Measurements from ENCODE around the gene RHBDL3.
"Not testable (repeated sequence)": the region's sequence is repeated elsewhere in the genome, so short reads cannot be mapped to it uniquely, and the experiment has no call there.

The RHBDL3 gene, protein sequence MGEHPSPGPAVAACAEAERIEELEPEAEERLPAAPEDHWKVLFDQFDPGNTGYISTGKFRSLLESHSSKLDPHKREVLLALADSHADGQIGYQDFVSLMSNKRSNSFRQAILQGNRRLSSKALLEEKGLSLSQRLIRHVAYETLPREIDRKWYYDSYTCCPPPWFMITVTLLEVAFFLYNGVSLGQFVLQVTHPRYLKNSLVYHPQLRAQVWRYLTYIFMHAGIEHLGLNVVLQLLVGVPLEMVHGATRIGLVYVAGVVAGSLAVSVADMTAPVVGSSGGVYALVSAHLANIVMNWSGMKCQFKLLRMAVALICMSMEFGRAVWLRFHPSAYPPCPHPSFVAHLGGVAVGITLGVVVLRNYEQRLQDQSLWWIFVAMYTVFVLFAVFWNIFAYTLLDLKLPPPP

DNA sequence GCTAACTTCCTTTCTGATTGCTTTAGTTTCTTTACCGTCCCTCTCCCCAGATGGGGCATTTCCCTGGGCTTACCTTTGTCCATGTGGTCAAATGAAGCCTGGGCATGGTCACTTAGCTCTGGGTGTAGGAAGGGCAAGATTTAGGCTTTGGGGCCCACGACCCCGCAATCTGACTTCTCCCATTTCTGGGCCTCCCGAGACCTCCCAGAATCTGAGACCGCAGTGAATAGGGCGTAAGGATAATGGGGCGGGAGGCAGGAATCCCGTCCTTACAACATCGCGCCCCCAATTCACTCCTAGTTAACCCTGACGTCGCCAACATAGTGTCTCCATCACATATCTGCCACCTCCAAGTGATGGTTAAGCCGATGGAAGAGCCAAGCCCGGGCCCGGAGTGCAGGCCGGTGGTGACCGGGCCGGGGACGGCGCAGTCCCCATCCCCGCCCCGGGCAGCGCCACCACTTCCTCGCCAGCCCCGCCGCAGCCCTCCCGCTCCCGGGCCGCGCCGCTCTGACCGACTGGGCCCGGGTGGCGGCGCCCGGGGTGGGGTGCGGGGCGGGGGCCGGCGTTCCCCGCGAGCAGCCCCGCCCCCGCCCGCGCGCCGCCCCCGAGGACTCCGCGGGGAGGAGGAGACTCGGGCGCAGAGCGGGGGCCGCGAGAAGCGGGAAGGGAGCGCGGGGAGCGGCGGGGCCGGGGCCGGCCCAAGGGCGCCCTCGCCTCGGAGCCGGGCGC, at the start of gene RHBDL3:
Gene RHBDL3 (plus strand): TSS at position 641 of the 732 bp plus-strand sequence. CDS start 358 bp downstream, outside the sequence.
- no peak for DNase-seq

DNA sequence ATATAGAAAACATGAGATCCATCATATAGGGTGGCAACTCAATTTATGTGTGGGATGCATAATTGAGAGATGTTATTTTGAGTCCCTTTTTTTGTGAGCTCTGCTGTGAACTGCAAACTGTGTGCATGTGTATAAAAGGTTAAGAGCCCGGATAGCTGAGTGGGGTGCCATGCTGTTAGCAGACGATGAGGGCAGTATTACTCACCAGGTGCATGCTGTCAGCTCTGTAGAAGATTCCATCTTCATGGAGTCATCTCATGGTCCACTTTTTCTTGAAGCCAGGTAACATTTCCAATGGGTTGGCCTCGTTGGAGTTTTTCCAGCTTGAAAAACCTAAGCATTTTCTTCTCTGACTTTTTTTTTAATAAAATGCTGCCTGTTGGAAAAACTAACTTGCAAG, 43.0 kb upstream of the RHBDL3 start:
- no peak for DNase-seq

DNA sequence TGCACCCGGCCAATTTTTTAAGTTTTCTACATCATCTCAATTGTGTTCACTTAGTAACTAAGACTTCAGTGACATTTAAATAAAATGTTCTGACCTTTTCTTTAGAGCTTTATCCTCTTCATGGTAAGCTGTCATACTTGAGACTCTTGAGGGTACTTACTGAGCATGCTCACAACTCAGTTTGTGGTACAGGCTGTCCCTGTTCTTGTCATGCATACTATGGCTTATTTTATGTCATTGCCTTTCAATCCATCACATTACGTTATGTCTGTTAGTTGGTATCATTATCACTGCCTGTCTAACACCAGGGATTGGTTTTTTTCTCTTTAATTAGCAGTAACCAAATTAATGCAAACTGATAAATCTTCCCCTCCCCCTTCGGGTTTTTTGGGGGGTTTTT, 41.9 kb upstream of the RHBDL3 start:
- no peak for DNase-seq

DNA sequence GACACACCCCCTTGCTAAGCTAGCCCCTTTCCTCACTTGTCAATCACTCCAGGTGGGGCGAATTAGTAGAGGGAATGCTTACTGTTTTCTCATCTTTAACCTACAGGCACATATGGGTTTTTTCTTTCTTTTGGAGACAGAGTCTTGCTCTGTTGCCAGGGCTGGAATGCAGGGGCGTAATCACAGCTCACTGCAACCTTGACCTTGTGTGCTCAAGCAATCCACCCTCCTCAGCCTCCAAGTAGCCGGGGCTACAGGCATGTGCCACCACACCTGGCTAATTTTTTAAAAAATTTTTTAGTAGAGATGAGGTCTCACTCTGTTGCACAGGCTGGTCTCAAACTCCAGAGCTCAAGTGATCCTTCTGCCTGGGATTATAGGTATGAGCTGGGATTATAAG, 38.7 kb upstream of the RHBDL3 start:
- no peak for DNase-seq

DNA sequence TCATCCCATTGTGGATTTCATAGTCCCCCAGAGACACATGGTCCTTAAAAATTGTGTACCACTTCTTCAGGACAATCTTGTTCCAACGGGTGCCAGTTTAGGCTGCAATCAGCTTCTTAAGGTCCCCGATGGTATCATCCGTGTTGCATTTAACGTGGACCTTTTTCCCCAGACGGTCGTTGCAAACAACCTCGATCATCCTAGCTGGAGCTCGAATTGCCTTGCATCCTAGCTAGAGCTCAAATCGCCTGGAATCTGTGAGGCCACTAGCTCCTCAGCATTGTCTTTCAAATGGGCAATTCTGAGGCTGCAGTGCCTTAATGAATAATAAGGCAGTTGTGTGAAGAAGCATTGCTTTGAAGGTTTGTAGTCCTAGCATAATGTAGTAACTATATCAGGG, 37.7 kb upstream of the RHBDL3 start:
- no peak for DNase-seq

DNA sequence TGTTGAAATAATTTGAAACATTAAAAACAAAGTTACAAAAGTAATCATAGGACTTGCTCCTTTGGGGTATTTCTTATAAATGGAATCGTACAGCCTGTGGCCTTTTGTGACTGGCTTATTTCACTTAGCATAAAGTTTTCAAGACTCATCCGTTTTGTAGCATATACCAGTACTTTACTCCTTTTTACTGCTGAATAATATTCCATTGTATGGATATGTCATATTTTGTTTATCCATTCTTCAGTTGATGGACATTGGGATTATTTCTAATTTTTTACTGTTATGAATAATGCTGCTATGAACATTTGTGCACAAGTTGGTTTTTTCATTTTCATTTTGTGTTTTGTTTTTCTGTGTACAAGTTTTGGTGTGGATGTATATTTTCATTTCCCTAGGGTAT, 30.0 kb upstream of the RHBDL3 start:
- no peak for DNase-seq

DNA sequence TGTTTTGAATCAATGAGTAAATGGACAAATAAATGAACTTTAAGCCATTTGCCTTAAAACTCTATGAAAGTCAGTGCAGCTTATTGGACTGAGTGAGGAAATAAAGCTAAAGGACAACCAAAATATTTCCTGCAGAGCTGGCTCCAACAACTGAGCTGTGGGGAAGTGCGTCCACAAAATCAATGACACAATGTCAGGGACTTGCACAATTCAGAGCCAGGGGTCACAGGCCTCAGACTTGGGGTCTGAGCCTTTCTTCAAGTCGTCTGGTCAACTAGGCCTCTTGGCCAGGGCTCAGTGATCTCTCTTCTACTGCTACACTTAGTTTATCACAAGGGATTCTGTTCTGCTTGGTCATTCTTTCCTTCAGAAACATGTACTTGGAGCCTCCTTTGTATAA, 26.2 kb upstream of the RHBDL3 start:
- no peak for DNase-seq

DNA sequence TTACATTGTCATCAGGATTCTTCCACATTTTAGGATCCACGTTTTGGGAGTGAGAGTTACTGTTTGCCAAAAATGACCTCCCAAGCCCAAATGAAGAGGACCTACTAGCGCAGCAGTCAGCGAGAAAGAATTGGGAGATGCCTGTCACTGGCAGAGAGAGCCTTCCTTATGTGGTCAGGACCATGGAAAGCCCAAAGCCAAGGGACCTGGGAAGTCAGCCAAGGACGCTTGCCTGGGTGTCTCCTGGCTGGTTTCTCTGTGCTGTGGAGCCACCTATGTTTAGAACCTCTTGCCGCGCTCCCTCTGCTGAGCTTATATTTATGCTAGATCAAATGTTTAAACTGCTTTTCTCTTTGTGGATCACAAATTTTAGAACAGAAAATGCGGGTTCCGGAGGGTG, 24.9 kb upstream of the RHBDL3 start:
- no peak for DNase-seq

DNA sequence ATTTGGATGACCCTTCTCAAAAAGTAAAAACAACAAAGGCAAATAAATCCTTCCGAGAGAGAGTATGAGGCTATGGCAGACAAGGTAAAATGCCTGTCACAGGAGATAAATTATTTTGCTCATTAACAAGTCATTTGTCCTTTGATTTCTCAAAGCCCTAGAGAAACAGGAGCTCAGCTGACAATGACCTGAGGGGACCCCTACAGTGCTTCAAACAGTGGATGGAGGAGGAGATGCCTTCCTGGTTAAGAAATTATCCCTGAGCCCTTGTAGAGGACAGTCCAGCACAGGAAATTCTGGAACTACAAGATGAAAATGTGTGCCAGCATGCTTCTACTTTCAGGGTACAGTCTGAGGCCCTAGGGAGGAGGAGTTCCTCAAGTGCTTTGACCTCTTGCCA, 24.0 kb upstream of the RHBDL3 start:
- no peak for DNase-seq

DNA sequence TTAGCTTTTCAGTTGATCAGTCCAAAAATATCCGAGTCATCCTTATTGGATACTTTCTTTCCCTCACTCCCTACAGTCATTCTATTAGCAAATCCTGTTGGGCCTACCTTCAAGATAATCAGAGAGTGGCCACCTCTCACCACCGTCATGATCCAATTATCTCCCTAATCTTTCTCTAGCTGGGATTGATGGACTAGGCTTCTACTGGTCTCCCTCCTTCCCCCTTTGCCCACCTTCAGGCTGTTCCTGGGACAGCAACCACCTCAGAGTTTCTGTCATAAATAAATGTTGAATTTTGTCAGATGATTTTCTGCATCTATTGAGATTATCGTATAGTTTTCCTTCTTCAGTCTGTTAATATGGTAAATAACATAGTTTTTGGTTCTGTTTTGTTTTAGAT, 16.2 kb upstream of the RHBDL3 start:
- no peak for DNase-seq

DNA sequence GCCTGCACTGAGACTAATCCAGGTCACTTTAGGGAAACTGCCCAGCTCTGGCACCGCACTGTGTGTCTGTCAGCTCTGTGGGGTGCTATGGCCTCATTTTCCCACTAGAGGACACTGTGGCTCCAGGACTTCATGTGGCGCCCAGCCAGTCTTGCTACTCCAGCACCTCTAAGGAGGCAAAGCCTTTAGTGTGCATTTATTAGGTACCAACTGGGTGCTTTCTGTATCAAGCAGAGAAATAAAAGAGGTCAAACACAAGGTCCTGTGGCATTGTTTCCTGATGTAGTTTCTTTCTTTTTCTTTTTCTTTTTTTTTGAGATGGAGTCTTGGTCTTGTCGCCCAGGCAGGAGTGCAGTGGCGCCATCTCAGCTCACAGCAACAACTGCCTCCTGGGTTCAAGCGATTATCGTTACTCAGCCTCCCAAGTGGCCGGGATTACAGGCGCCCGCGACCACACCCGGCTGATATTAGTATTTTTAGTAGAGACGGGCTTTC, 12.5 kb upstream of the RHBDL3 start:
- DNase-seq = peak; percentile 81

DNA sequence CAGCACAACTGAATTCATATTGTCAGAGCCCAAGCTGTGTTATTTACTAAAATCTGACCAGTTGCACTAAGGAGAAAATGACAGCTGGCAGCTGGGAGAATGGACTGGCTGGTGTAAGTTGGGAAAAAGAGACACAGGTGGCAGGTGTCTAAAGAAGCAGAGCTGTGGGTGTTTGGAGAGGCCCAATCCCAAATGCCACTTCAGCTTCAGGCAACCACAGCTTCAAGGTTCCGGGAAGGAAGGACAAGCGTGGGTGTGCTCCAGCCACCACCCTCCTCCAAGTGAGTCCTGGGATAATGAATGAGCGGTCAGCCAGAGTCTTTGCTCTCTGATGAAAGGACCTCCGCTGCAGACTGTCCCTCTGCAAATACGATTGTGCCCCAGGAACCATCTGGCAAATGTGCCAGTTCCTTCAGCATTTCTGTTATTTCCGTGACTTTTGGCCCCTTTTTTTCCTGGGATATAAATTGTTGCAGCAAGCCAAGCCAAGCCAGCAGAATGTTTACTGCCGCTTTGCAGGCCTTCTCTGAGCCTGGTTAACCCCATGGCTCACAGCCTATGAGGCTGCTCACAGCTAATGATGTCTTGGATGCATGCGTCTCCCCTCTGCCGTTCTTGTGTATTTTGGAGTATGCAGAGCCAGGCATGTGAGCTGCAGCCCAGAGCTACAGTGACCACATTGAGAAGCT, 9.5 kb upstream of the RHBDL3 start:
- DNase-seq = no peak

DNA sequence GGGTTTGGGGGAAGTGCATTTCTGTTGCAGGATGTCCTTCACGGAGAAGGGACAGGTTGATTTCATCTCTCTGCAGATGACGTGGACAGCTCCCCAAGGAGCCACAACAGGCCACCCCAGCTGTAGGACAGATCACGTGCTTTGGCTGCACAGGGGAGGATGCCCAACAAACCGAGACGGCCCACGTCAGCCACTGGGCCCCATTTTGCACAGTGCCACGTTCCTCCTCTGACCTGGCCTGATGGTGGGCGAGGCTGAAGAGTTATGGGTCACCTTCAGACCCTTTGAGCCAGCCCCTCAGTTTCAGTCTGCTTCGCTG, 9.0 kb upstream of the RHBDL3 start:
- DNase-seq = no peak

DNA sequence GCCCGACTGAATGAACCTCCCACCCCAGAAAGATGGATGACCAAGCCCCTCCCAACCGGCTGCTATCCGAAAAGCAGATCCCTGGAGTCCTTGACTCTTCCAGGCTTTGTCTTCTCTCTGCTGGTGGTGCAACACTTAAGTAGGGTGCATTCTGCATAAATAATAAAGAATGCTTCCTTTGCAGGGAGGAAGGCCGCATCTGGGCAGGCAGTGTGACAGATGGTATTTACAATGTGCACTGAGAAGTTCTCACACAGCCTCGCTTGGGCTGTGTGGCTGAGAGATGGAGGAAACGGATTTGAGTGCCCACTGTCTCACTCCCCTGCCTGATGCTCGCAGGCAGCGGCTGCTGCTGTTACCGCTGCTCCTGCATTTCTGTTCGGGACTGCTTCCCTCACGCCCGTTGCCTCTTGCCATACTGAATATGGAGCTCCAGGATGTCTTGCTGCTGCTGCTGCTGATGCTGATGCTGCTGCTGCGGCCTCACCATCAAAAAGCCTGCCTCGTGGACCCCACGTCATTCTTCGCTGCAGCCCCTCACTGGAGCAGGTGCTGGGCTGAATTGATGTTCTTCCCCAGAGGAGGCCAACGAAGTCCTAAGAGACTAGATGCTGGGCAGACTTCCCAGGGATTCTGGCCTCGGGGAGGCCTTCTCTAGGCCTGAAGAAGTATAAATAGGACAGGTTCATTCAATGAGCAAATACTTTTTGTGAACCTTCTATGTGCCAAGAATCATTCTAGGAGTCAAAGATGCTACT, 7.1 kb upstream of the RHBDL3 start:
- DNase-seq = no peak

DNA sequence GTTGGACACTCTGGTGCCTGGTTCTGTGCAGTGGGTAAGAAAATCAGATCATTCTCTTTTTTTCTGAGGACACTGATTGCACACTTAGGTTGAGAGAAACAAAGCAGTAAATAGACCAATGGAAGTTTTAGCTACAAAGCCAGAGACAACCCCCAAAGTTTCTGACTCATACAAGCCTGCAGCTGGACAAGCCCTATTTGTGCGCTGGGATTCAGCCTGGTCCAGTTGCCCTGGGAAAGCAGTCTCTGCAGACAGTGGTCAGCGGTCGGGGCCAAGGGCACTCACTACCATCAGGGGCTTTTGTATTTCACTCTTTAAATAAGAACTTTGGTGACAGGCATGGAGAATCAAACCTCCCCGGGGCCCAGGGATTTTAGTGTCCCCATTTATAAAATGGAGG, 6.0 kb upstream of the RHBDL3 start:
- no peak for DNase-seq

DNA sequence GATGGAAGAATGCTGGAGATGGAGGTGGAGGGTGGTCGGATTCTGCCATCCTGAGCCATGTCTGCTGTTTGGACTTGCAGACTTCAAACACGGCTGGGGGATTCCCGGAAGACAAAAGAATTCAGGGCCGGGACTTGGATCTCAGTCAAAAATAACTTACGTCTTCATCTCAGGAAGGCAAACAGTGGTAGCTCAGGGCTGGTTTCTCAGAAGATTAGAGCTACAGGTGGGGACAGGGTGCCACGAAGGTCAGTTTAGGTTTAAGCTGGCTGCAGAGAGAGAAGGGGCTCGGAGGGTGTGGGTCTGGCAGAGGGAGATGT, 4.3 kb upstream of the RHBDL3 start:
- no peak for DNase-seq

DNA sequence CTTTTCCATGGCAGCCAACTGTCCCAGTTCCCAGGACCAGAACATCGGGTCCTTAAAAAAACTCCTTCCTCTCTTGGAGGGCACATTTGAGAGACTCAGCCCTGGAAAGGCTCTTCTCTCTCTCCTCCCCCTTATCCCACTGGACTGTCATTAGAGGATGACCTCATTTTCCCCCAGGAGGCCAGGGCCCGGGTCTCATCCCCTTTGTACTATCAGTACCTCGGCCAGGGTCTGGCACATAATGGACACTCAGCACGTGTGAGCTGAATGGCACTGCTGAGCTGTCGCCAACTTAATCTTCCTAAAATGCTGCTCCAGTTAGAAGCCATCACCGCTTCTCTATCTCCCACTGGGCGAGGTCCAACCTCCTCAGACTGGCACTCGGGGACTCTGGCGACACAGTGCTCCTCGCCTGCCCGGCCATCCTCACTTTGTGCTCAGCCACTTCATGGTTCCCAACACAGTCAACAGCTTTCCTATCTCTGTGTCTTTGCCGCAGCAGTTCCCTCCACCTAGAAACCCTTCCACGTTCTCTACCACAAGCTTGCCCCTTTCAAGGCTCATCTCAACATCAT, 3.6 kb upstream of the RHBDL3 start:
- DNase-seq = no peak

DNA sequence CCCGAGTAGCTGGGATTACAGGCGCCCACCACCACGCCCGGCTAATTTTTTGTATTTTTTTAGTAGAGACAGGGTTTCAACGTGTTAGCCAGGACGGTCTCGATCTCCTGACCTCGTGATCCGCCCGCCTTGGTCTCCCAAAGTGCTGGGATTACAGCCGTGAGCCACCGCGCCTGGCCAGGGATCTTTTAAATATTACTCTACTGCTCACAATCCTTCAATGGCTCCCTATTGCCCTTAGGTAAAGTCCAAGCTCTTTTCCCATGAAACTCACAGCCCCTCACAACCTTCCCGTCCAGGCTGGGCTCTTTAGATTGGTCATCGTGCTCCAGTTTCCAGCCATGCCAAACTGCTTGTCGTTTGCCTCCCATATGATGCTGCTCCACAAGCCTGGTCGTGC, 2.1 kb upstream of the RHBDL3 start:
- not testable (repeated sequence) for DNase-seq

DNA sequence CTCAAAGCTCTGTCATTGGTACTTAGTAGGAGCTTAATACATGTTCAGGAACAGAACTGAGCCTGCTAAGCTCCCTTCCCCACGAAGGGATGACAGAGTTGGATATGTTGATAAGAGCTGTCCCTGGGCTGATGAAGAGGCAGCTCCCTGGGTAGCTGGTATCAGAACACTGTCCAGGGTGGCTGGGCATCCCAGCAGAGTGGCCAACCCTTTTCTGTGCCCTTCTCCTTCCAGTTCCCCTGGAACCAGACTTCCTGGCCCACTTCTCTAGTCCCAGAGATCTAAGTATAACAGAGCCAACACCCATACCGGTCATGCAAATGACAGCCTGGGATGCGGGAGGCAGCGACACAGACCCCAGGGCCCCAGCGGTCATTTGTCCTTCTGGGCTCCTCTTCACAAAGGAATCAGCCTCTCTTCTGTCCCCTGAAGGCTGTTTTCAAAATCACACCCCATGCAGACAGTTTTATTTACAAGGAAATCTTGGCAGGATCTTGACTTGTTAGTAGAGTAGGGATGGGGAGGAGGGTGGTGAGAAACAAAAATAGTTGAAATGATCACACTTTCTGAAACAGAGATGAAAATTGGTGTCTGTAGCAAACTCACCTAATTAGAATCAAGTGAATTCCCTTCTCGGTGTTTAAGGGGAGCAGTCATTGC, 1.4 kb upstream of the RHBDL3 start:
- no peak for DNase-seq

DNA sequence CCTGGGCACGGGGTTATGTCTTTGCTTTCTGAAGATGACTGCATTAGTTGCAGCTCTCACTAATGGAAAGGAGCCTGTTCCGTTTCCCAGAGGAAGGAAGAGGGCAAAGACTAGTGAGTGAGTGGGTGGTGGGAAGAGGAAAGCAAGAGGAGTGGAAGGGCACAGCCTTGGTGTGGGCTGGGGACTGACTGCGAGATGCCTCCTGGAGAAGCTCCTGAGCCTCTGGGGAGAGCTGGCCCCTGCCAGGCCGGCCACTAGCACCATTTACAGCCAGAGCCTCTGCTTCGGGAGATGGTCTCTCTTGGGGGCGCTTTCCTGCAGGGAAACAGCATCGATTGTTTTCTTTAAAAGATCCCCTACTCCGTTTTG, 825 bp upstream of the RHBDL3 start:
- no peak for DNase-seq

DNA sequence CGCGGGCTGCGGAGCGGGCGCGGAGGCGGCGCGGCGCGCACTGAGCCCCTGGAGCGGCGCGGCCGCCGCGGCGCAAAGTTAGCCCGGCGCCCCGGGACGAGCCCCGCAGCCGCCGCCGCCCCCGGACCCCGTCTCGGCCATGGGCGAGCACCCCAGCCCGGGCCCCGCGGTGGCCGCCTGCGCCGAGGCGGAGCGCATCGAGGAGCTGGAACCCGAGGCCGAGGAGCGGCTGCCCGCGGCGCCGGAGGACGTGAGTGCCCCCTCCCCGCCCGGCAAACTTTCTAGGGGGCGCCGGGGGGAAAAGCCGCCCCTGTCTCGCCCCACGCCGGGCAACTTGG, 388 bp downstream of the RHBDL3 start:
- no peak for DNase-seq

Data from activated CD4-positive, alpha-beta T cell treated with anti-CD3 and anti-CD28 coated beads, Interleukin-2, amount 50 U/mL, for 16 hours (primary cell).